Breast epithelium (tissue), 4 donors: ENCODE data around the gene CFAP100. TPM values are rescaled to one million over a fixed set of nuclear protein-coding genes. Genes with fewer than 3 reads are reported as not detected.

Experiments
- DNase-seq, 2 donors: peaks; one replicate each; pipeline ENCODE4 v3.0.0-alpha.2; 2019; ENCODE audit warnings: low spot score in 2 of 2
- H3K27ac ChIP-seq, 2 donors: fragments of 200-600 bp; sonication (generic) in 1 of 2; one replicate each; pipeline ENCODE4 v1.5.1; 2016 to 2019; ENCODE audit warnings: mild to moderate bottlenecking in 1 of 2
- H3K27me3 ChIP-seq, 2 donors: fragments of 200-600 bp; sonication (generic) in 1 of 2; one replicate each; pipeline versions ENCODE4 v1.5.1 to v1.6.0; 2017 to 2019; ENCODE audit warnings: control low read depth in 1 of 2, mild to moderate bottlenecking in 1 of 2
- H3K36me3 ChIP-seq: fragments of 200-600 bp; one replicate; pipeline ENCODE4 v1.5.1; 2019
- H3K4me1 ChIP-seq, 2 donors: fragments of 200-600 bp; sonication (generic); one replicate each; pipeline ENCODE4 v1.5.1; 2016 to 2019; ENCODE audit warnings: control low read depth in 1 of 2
- H3K4me3 ChIP-seq, 3 donors: fragments of 200-600 bp; sonication (generic); 1 replicate in 2 of 3; 2 replicates in 1 of 3; pipeline ENCODE4 v1.5.1; 2016 to 2019; ENCODE audit warnings: mild to moderate bottlenecking in 3 of 3, moderate library complexity in 2 of 3
- H3K9me3 ChIP-seq, 2 donors: fragments of 200-600 bp; sonication (generic) in 1 of 2; one replicate each; pipeline ENCODE4 v1.5.1; 2016 to 2019; ENCODE audit warnings: control low read depth in 1 of 2
- CTCF ChIP-seq, 3 donors: fragments of 450-650 bp; IDR thresholded peaks; one replicate each; pipeline ENCODE4 v1.5.1; 2016 to 2017; ENCODE audit warnings: antibody characterized with exemption in 3 of 3, mild to moderate bottlenecking in 3 of 3, moderate library complexity in 3 of 3
- POLR2A ChIP-seq: fragments of 450-650 bp; IDR thresholded peaks from one replicate; pipeline ENCODE4 v1.6.1; 2016; ENCODE audit warnings: antibody characterized with exemption, mild to moderate bottlenecking, moderate library complexity
- POLR2AphosphoS5 ChIP-seq, 3 donors: sonication (generic); formaldehyde crosslinking; IDR thresholded peaks; one replicate each; pipeline ENCODE4 v1.6.1; 2017; ENCODE audit warnings: antibody characterized with exemption in 3 of 3
- intact Hi-C: fragments of 100-400 bp; cut with DNase I; formaldehyde crosslinking; loops from one replicate; pipeline ENCODE4 v1.15.1; 2023; ENCODE audit warnings: low total_unique reads
- total RNA-seq, 3 donors: library from RNA; depleted of rRNA; stranded (reverse); fragments of >200 nt; gene quantifications; one replicate each; pipeline ENCODE4 v1.1.0, GENCODE V29; 2016

Gene CFAP100
- total RNA-seq, 3 donors from 2014 or later: not detected

DNA sequence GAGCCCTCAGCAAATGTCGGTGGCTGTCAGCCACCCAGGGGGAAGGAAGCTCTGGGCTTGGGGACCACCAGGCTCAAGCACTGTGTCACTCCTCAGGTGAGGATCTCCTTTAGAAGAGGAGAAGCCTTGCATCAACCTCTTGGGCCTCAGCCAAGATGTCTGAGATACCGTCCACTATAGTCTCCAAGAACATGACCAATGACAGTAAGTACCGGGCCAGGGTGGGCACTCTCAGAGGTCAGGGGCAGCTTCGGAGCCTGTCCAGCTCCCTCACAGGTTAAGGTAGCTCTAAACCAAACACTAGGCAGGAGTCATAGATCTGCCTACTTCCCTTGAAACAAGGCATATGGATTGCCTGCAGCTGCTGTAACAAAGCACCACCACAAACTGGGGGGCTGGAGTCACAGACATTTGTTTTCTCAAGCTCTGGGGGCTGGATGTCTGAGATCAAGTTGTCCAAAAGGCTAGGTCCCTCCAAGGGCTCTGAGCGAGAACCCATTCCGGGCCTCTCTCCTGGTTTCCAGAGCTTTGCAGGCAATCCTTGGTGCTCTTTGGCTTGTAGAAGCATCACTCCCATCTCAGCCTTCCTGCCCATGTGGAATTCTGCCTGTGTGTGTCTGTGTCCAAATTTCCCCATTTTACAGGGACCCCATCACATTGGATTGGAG, 1.3 kb downstream of the CFAP100 start:
- intact Hi-C loops: no loop called here
- no peak for DNase-seq
- no peaks in the 10 kb centered on the region for H3K9me3 ChIP-seq

GRCh38 chr3:126396536-126396935, 1.8 kb downstream of the CFAP100 start:
- H3K27ac ChIP-seq: no peak overlapping the region
- H3K9me3 ChIP-seq: no peaks in the 10 kb centered on the region
- TF ChIP-seq POLR2A (no peak), CTCF (IDR thresholded peaks at IDR 0.05) (no peak), POLR2AphosphoS5 (IDR thresholded peaks at IDR 0.05) (no peak)
- peaks cover 0 to 8% of the 10 kb centered on the region in 2 donors for H3K27me3 ChIP-seq
- H3K4me1 ChIP-seq: no peaks in the 10 kb centered on the region
- H3K4me3 ChIP-seq: no peak overlapping the region
- intact Hi-C loops: no loop called here
- DNase-seq: no peak
- H3K36me3 ChIP-seq: no peaks in the 10 kb centered on the region

More for the DNA sequence above, 1.3 kb downstream of the CFAP100 start:
- peaks cover 0 to 8% of the 10 kb centered on the region in 2 donors for H3K27me3 ChIP-seq
- H3K4me3 ChIP-seq: no peak overlapping the region
- no peak overlapping the region for H3K27ac ChIP-seq
- TF ChIP-seq POLR2AphosphoS5 (IDR thresholded peaks at IDR 0.05) (no peak), POLR2A (no peak), CTCF (IDR thresholded peaks at IDR 0.05) (no peak)
- no peaks in the 10 kb centered on the region for H3K36me3 ChIP-seq
- no peaks in the 10 kb centered on the region for H3K4me1 ChIP-seq

GRCh38 chr3:126397610-126398422, 3.1 kb downstream of the CFAP100 start:
- H3K36me3 ChIP-seq: no peaks in the 10 kb centered on the region
- intact Hi-C loops: no loop called here
- H3K4me3 ChIP-seq: no peak overlapping the region
- peaks cover 0 to 8% of the 10 kb centered on the region in 2 donors for H3K27me3 ChIP-seq
- no peaks in the 10 kb centered on the region for H3K9me3 ChIP-seq
- H3K27ac ChIP-seq: peak overlapping the region in 1 of 2 donors; percentile 27
- peak in 1 of 2 donors; percentile 49 for DNase-seq
- no peak for TF ChIP-seq CTCF (IDR thresholded peaks at IDR 0.05)
- no peaks in the 10 kb centered on the region for H3K4me1 ChIP-seq

- Histone ChIP-seq H3K4me3 (no peak overlapping the region), H3K9me3 (no peaks in the 10 kb centered on the region), H3K27me3 (peaks cover 0 to 8% of the 10 kb centered on the region in 2 donors), H3K36me3 (no peaks in the 10 kb centered on the region), H3K27ac (peak overlapping the region; percentile 12 to 70), H3K4me1 (no peaks in the 10 kb centered on the region)
- no peak for DNase-seq
- intact Hi-C loops: no loop called here
- no peak for TF ChIP-seq CTCF (IDR thresholded peaks at IDR 0.05)
- TF ChIP-seq POLR2AphosphoS5 (IDR thresholded peaks at IDR 0.05): no peak
- TF ChIP-seq POLR2A: no peak
Measured at GRCh38 chr3:126398423-126399350, 4.0 kb downstream of the CFAP100 start.
